Activated CD4-positive, alpha-beta T cell treated with anti-CD3 and anti-CD28 coated beads for 36 hours (primary cell): ENCODE results near the gene GTPBP3. TPM values are rescaled to one million over a fixed set of nuclear protein-coding genes. Genes with fewer than 3 reads are reported as not detected.
"Not testable (repeated sequence)": the region's sequence is repeated elsewhere in the genome, so short reads cannot be mapped to it uniquely, and the experiment has no call there.

Experiments used
- ATAC-seq: fragments of 200-7000 bp; cut with Tn5 transposase; one replicate; pipeline ENCODE4 v1.10.0; 2021; ENCODE audit warnings: mild to moderate bottlenecking, moderate library complexity
- CTCF ChIA-PET: fragments of 350-600 bp; sonication (Branson Sonifier 250); formaldehyde crosslinking; loops from one replicate; lab custom pipeline; 2021; ENCODE audit warnings: antibody characterized with exemption; lab: Charles Lee
- POLR2A ChIA-PET: fragments of 350-600 bp; sonication (Branson Sonifier 250); formaldehyde crosslinking; loops from one replicate; lab custom pipeline; 2021; ENCODE audit warnings: antibody characterized with exemption, inconsistent platforms; lab: Charles Lee
- DNase-seq: peaks from one replicate; pipeline ENCODE4 v3.0.0-alpha.2; 2020
- H3K27ac Mint-ChIP-seq: one replicate; pipeline ENCODE4 v1.8.0; 2021; ENCODE audit warnings: mixed read lengths
- H3K27me3 Mint-ChIP-seq: one replicate; pipeline ENCODE4 v1.8.0; 2021; ENCODE audit warnings: mixed read lengths
- H3K36me3 Mint-ChIP-seq: one replicate; pipeline ENCODE4 v1.8.0; 2021; ENCODE audit warnings: low read depth, mixed read lengths
- H3K4me1 Mint-ChIP-seq: one replicate; pipeline ENCODE4 v1.8.0; 2021; ENCODE audit warnings: mixed read lengths
- H3K4me3 Mint-ChIP-seq: one replicate; pipeline ENCODE4 v1.8.0; 2021; ENCODE audit warnings: mild to moderate bottlenecking, moderate library complexity, mixed read lengths
- H3K9me3 Mint-ChIP-seq: one replicate; pipeline ENCODE4 v1.8.0; 2021; ENCODE audit warnings: low read depth, mixed read lengths
- intact Hi-C, 2 experiments: fragments of 100-400 bp; cut with DNase I in 1 of 2; cut with micrococcal nuclease in 1 of 2; formaldehyde crosslinking; loops; one replicate each; pipeline versions ENCODE4 v1.14.2 to v1.15.1; 2022 to 2024; cut with DNase I, micrococcal nuclease
- total RNA-seq, 2 experiments: library from RNA; stranded (reverse); gene quantifications; one replicate each; pipeline ENCODE4 v1.2.3, GENCODE V29; 2021

The GTPBP3 gene
- total RNA-seq, 2 experiments from 2014 or later: 37.3 to 39.8 TPM

DNA sequence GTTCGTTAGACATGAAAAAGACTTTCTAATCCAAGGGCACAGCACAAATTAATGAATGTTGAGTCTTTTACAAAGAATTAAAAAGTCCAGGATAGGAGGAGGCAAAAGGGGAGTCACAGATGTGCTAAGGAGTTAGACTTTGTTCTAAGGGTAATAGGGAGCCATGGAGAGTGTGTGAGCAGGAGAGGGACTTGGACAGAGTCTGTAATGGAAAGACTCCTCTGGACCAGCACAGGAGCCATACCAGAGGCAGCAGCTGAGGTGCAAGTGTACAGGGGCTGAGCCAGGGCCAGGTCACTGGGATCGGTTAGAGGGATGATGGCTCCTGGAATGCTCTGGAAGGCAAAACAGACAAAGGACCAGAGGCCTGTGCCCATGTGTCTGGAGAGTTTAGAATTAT is 10.5 kb downstream of the GTPBP3 start:
- peaks cover 19% of the 10 kb centered on the region for H3K27me3 Mint-ChIP-seq
- H3K4me1 Mint-ChIP-seq: peaks cover 8% of the 10 kb centered on the region
- no peak overlapping the region for H3K27ac Mint-ChIP-seq
- H3K36me3 Mint-ChIP-seq: peaks cover 4% of the 10 kb centered on the region
- DNase-seq (no peak), ATAC-seq (no peak)
- no peak overlapping the region for H3K4me3 Mint-ChIP-seq
- ChIA-PET CTCF (interaction anchor here (1.1 to 1.2 kb wide), 3 partner anchors 10 to 41 kb away, joined by 3 to 5 read pairs (median 3); no protein-coding TSS in a partner anchor), POLR2A (no interaction called here)
- intact Hi-C loops: no loop called here
- no peaks in the 10 kb centered on the region for H3K9me3 Mint-ChIP-seq

DNA sequence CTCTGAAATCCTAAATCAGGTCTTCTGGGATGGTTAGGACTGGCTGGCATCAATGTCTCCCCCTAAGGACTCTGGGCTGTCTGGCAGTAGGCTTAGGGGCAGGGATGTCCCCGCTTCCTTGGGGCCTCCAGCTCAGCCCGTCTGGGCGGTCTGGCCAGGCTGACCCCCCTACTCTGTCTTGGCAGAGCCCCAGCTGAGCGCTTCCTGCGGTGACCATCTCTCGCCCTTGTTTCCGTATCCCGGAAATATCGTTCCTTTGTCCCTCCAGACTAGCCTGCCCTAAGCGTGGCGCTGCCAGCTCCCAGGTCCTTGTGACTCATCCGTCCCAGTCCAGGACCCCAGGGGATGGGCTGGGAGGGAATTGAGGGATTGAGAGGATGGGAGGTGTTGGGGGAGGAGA is 11.3 kb downstream of the GTPBP3 start:
- intact Hi-C loops: no loop called here
- ChIA-PET POLR2A (no interaction called here), CTCF (interaction anchor here (1.1 to 1.3 kb wide), 3 partner anchors 9 to 37 kb away, joined by 3 to 5 read pairs (median 5); no protein-coding TSS in a partner anchor)
- Mint-ChIP-seq H3K4me3 (no peak overlapping the region), H3K27ac (no peak overlapping the region), H3K27me3 (peaks cover 21% of the 10 kb centered on the region), H3K9me3 (no peaks in the 10 kb centered on the region), H3K36me3 (peaks cover 4% of the 10 kb centered on the region), H3K4me1 (peaks cover 8% of the 10 kb centered on the region)
- ATAC-seq (no peak), DNase-seq (no peak)

DNA sequence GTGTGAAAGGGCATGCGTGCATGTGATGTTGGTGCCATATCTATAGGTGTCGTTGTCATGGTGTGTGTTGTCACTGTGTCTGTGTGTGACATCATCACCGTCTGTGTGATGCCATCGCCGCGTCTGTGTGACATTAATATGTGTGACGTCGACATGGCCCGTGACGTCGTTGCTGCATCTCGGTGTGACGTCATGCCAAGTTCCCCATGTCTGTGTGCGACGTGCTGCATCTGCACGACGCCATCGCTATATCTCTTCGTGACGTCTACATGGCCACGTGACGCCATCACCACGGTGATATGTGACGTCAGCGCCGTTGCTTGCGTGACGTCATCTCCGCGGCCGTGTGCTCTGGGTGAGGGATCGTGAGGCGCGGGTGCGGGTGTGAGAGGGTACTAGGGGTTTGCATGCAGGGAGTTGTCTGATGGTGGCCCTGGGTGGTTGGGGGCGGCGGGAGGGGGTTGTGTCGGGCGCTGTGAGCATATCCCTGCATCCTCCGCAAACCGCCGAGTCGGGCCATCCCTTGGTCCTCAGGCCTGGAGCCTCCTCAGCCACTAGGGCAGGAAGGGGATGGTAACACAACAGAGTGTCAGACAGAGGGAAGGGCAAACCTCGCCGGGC is 14.6 kb downstream of the GTPBP3 start:
- Mint-ChIP-seq H3K27me3 (peaks cover 21% of the 10 kb centered on the region), H3K4me3 (no peak overlapping the region), H3K4me1 (peaks cover 4% of the 10 kb centered on the region), H3K9me3 (no peaks in the 10 kb centered on the region), H3K27ac (no peak overlapping the region), H3K36me3 (no peaks in the 10 kb centered on the region)
- ChIA-PET CTCF (interaction anchor here (0.6 kb wide), 1 partner anchor 13 kb away, joined by 3 read pairs; no protein-coding TSS in a partner anchor), POLR2A (no interaction called here)
- intact Hi-C loops: no loop called here
- no peak for ATAC-seq
- DNase-seq: no peak

DNA sequence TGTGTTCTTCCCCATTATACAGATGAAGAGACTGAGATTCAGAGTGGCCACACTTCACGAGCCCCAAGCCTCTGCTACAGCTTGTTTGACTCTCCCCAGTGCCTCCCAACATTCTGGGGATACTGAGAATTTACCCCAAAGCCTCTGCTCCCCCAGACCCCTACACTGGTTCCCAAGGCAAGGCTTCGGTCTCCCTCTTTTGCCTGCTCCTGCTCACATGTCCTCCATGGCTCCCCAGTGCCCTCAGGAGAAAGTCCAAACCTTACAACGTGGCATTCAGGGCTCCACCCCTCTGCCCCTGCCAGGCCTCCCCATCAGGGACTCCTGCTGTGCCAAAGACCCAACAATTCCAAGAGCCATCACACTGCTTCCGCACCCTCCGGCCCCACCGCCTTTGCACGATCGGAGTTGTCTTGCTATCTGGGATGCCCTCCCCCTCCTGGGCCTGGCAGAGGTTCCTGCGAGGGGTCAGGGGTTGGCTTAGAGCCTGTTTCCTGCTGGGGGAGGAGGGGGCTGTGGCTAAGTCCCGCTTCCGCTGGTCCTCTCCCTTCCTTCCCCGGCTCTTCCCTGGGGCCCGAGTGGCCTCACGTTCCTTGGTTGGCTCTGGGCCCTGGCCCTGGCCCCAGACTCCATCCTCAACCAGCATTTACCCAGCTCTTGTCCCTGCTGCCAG is 15.4 kb downstream of the GTPBP3 start:
- Mint-ChIP-seq H3K27me3 (peaks cover 18% of the 10 kb centered on the region), H3K4me3 (no peak overlapping the region), H3K4me1 (peaks cover 4% of the 10 kb centered on the region), H3K27ac (no peak overlapping the region), H3K36me3 (no peaks in the 10 kb centered on the region), H3K9me3 (no peaks in the 10 kb centered on the region)
- DNase-seq: no peak
- ChIA-PET POLR2A (no interaction called here), CTCF (no interaction called here)
- ATAC-seq: no peak
- intact Hi-C loops: no loop called here

DNA sequence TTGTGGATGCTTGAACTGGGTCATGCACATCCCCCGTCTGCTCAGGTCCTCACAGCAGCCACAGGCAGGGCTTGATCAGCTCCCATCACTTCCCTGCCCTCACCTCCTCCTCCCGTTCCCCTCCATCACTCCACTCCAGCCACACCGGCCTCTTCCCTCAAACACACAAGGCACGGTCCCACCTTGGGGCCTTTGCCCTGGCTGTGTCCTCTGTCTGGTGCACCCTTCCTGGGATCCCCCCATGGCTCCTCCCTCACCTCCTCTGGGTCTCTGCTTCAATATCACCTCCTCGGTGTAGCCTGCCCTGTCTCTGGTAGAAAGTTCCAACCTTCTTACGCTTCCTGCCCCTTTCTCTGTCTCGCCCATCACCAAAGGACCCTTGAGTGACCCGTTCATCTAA is 16.0 kb downstream of the GTPBP3 start:
- intact Hi-C loops: no loop called here
- ATAC-seq: no peak
- H3K4me1 Mint-ChIP-seq: peaks cover 4% of the 10 kb centered on the region
- ChIA-PET POLR2A (no interaction called here), CTCF (no interaction called here)
- no peaks in the 10 kb centered on the region for H3K36me3 Mint-ChIP-seq
- H3K4me3 Mint-ChIP-seq: no peak overlapping the region
- no peak overlapping the region for H3K27ac Mint-ChIP-seq
- no peak for DNase-seq
- no peaks in the 10 kb centered on the region for H3K9me3 Mint-ChIP-seq
- H3K27me3 Mint-ChIP-seq: peaks cover 16% of the 10 kb centered on the region

DNA sequence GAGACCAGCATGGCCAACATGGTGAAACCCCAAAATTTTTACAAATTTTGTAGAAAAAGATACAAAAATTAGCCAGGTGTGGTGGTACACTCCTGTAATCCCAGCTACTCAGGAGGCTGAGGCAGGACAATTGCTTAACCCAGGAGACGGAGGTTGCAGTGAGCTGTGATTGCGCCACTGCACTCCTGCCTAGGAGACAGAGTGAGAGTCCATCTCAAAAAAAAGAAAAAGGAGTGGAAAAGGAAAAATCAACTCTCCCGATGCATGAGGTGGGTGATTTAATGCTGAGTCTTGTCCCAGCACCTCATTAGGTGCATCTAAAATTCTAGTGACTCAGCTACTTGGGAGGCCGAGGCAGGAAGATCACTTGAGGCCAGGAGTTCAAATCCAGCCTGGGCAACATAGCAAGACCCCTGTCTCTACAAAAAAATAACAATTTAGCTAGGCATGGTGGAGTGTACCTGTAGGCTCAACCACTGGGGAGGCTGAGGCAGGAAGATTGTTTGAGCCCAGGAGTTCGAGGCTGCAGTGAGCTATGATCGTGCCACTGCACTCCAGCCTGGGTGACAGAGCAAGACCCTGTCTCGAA is 19.8 kb downstream of the GTPBP3 start:
- no peak overlapping the region for H3K27ac Mint-ChIP-seq
- no peak overlapping the region for H3K4me3 Mint-ChIP-seq
- ATAC-seq (no peak), DNase-seq (no peak)
- intact Hi-C loops: no loop called here
- no peaks in the 10 kb centered on the region for H3K36me3 Mint-ChIP-seq
- H3K27me3 Mint-ChIP-seq: peaks cover 5% of the 10 kb centered on the region
- ChIA-PET CTCF (interaction anchor here (0.6 to 1.0 kb wide), 2 partner anchors 9 to 586 kb away, joined by 3 read pairs; no protein-coding TSS in a partner anchor), POLR2A (no interaction called here)
- H3K4me1 Mint-ChIP-seq: no peaks in the 10 kb centered on the region
- H3K9me3 Mint-ChIP-seq: no peaks in the 10 kb centered on the region

DNA sequence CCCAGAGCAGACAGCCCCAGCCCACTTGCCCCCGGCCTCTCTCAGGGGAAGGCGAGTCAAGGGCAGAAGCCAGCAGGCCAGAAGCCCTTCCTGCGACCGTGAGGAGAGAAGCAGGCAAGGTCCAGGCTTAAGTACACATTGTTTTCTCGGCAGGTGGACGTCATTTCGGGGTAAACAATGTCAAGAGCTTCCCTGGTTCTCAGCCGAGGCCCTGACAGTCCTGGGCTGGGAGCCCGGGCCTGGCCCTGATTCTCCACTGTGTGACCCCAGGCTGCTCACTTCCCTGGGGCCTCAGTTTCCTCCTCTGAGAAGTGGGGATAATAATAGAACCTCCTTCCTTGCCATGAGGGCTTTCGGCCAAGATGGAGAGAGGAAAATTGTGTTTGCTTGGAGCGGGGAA is 20.4 kb downstream of the GTPBP3 start:
- H3K9me3 Mint-ChIP-seq: no peaks in the 10 kb centered on the region
- DNase-seq (no peak), ATAC-seq (no peak)
- peaks cover 4% of the 10 kb centered on the region for H3K27me3 Mint-ChIP-seq
- ChIA-PET POLR2A (interaction anchor here (0.6 kb wide), 1 partner anchor 9 kb away, joined by 5 read pairs; no protein-coding TSS in a partner anchor), CTCF (interaction anchor here (0.5 to 1.0 kb wide), 3 partner anchors 9 to 1067 kb away, joined by 3 read pairs; no protein-coding TSS in a partner anchor)
- intact Hi-C loops: no loop called here
- no peaks in the 10 kb centered on the region for H3K4me1 Mint-ChIP-seq
- H3K4me3 Mint-ChIP-seq: no peak overlapping the region
- no peak overlapping the region for H3K27ac Mint-ChIP-seq
- no peaks in the 10 kb centered on the region for H3K36me3 Mint-ChIP-seq

DNA sequence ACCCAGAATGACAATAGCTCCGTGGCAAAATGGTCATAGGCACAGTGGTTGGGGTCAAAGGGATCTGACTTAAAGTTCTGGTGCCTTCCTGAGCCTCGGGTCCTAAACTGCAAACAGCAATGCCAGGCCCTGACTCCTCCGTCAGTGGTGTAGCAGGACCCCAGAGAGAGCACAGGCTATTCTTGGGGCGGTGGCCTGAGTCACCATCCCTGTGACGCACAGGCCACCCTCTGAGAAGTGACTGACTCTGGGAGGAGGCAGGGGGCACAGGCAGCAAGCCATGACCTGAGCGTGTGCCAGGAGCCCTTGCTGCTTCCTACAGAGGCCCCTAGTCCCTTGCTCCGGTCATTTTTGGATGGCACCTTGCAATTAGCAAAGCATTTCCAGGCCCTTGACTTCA is 21.0 kb downstream of the GTPBP3 start:
- Mint-ChIP-seq H3K36me3 (no peaks in the 10 kb centered on the region), H3K9me3 (no peaks in the 10 kb centered on the region), H3K4me3 (no peak overlapping the region), H3K4me1 (no peaks in the 10 kb centered on the region), H3K27ac (no peak overlapping the region), H3K27me3 (peaks cover 2% of the 10 kb centered on the region)
- intact Hi-C loops: no loop called here
- ChIA-PET POLR2A (no interaction called here), CTCF (interaction anchor here (0.6 to 1.0 kb wide), 2 partner anchors 10 to 28 kb away, joined by 3 read pairs; no protein-coding TSS in a partner anchor)
- DNase-seq (no peak), ATAC-seq (no peak)

DNA sequence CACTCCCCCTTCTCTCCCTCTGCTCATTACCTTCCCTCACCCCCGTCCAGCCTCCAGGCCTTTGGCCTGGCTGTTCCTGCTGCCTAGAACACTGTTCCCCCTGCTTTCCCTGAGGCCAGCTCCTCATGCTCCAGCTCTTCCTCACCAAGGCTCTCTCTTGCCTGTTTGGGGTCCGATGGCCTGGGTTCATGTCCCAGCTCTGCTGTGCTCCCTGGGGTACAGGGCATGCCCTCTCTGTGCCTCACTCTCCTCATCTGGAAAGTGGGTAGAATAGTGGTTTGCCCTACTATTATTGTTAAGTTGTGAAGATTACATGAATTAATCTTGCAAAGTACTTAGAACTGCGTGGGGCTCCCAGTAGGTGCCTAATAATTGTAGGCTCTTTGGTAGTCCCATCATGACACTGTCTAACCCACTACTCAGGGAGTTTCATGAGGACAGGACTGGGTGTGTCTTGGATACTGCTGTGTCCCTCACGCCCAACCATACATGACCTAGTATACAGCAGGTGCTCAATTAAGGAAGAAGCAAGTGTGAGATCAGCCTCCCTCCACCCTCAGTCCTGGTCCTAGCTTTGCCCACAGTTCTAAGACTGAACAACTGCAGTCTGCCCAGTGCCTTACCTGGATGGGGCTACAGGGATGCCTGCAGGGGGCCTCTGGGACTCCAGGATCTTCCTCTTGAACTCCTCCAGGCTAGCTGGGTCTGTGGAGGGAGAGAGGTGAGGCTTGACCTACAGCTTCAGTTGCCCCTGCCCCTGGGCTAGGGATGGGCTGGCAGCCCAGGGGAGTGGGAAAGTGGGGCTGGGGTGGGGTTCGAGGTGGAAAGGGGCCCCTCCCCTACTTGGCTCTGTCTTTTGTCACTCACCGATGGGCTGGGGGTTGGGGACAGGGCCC is 22.8 kb downstream of the GTPBP3 start:
- intact Hi-C loops: no loop called here
- Mint-ChIP-seq H3K36me3 (no peaks in the 10 kb centered on the region), H3K27ac (no peak overlapping the region), H3K27me3 (peaks cover 2% of the 10 kb centered on the region), H3K9me3 (no peaks in the 10 kb centered on the region), H3K4me1 (no peaks in the 10 kb centered on the region), H3K4me3 (no peak overlapping the region)
- POLR2A ChIA-PET: no interaction called here
- no peak for ATAC-seq
- CTCF ChIA-PET: interaction anchor here (0.6 to 1.1 kb wide), 2 partner anchors 30 to 81 kb away, joined by 3 read pairs; no protein-coding TSS in a partner anchor
- DNase-seq: no peak

DNA sequence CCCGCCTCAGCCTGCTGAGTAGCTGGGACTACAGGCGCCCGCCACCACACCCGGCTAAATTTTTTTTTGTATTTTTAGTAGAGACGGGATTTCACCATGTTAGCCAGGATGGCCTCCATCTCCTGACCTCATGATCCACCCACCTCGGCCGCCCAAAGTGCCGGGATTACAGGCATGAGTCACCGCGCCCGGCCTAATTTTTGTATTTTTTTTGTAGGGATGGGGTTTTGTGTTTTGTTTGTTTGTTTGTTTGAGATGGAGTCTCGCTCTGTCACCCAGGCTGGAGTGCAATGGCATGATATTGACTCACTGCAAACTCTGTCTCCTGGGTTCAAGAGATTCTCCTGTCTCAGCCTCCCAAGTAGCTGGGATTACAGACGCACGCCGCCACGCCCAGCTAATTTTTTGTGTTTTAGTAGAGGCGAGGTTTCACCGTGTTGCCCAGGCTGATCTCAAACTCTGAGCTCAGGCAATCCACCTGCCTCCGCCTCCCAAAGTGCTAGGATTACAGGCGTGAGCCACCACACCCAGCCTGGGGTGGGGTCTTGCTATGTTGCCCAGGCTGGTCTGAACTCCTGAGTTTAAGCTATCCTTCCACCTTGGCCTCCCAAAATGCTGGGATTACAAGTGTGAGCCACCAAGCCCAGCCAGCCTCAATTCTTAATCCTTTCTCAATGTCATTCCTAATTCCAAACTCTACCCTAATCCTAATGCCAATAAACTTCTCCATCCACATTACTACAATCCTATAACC is 26.7 kb downstream of the GTPBP3 start:
- ATAC-seq, DNase-seq, H3K9me3 Mint-ChIP-seq, H3K27me3 Mint-ChIP-seq, CTCF ChIA-PET, POLR2A ChIA-PET, intact Hi-C loops, H3K27ac Mint-ChIP-seq, H3K4me3 Mint-ChIP-seq, H3K36me3 Mint-ChIP-seq, H3K4me1 Mint-ChIP-seq: not testable (repeated sequence)
